ENCODE results near the gene IPO13.

DNA sequence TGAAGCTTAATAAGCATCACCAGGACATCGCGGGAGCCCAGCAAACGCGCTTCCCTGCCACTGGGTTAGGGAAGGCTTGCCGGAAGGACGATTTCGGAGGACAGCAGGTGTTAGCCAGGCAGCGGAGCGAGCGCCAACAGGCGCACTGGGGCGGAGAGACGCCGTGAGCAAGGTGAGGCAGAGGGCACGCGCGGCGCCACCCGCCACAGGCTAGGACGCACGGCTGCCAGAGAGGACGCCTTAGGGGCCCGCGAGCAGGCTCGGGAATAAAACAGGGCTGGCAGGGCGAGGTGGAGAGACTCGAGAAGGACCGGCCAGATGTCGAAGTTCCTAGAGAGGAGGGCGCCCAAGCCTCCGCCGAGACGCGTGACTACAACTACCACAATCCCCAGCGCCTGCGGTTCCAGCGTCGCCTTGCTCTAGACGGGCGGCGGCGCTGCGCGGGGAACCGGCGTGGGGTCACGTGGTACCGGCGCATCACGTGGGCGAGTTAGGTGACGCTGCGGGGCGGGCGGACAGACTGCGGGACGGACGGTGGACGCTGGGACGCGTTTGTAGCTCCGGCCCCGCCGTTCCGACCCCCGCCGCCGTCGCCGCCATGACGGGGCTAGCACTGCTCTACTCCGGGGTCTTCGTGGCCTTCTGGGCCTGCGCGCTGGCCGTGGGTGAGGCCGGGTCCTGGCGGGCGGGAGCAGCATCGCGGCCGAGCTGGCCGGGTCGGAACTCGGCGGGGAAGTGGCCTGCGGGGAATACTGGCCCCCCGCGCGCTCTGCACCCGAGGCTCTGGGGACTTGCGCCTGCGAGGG is 27.9 kb downstream of the IPO13 start, which contains the start of gene ATP6V0B:
- TF ChIP-seq, protein P1, sequence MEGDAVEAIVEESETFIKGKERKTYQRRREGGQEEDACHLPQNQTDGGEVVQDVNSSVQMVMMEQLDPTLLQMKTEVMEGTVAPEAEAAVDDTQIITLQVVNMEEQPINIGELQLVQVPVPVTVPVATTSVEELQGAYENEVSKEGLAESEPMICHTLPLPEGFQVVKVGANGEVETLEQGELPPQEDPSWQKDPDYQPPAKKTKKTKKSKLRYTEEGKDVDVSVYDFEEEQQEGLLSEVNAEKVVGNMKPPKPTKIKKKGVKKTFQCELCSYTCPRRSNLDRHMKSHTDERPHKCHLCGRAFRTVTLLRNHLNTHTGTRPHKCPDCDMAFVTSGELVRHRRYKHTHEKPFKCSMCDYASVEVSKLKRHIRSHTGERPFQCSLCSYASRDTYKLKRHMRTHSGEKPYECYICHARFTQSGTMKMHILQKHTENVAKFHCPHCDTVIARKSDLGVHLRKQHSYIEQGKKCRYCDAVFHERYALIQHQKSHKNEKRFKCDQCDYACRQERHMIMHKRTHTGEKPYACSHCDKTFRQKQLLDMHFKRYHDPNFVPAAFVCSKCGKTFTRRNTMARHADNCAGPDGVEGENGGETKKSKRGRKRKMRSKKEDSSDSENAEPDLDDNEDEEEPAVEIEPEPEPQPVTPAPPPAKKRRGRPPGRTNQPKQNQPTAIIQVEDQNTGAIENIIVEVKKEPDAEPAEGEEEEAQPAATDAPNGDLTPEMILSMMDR (IDR thresholded peaks at IDR 0.05; ENCODE audit: insufficient read depth, low read length, poor library complexity, severe bottlenecking) = no peak
- TF ChIP-seq EZH2phosphoT487 (conservative IDR thresholded peaks at IDR 0.05; ENCODE audit: low read length) = no peak

Measured in SU-DHL-6 (cell line).